ENCODE results near the gene SLC18A3.

Gene SLC18A3

DNA sequence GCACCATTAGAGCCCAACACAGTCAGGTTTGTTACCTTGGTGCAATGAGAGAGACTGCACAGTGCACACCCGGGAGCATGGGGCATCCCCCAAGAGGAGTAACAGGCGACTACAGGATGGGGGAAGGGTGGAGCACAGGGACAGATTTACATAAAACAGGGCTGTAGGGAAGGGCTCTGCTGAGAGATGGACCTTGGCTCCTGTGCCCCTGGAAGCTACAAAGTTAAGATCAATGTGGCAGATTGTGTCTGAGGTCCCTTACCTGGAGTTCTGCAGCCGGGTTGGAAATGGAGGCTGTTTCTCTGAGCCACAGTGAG is 13.7 kb upstream of the SLC18A3 start:
- Histone ChIP-seq H3K4me3 (ENCODE audit: low read length) (no peak overlapping the region), H3K36me3 (ENCODE audit: control insufficient read depth, low read length) (no peaks in the 10 kb centered on the region), H3K27me3 (ENCODE audit: control insufficient read depth, low read length) (no peaks in the 10 kb centered on the region), H3K9me3 (ENCODE audit: control insufficient read depth, insufficient read depth, low read length) (no peaks in the 10 kb centered on the region), H3K4me1 (ENCODE audit: control insufficient read depth, low read length) (no peaks in the 10 kb centered on the region), H4K20me1 (ENCODE audit: control insufficient read depth, insufficient read depth, low read depth, low read length) (no peaks in the 10 kb centered on the region), H3K79me2 (ENCODE audit: control insufficient read depth, low read length) (no peaks in the 10 kb centered on the region), H3K27ac (ENCODE audit: low read depth, low read length) (no peak overlapping the region), H3K4me2 (ENCODE audit: low read length) (no peak overlapping the region), H3K9me2 (replicated peaks; ENCODE audit: control insufficient read depth, low read length) (no peaks in the 10 kb centered on the region), H3F3A (ENCODE audit: control insufficient read depth, insufficient read depth) (no peaks in the 10 kb centered on the region)
- TF ChIP-seq EZH2phosphoT487 (IDR thresholded peaks at IDR 0.05; ENCODE audit: borderline replicate concordance, low read length): no peak
- no peak for TF ChIP-seq CTCF (IDR thresholded peaks at IDR 0.05; ENCODE audit: low read depth, low read length, poor library complexity, severe bottlenecking)

DNA sequence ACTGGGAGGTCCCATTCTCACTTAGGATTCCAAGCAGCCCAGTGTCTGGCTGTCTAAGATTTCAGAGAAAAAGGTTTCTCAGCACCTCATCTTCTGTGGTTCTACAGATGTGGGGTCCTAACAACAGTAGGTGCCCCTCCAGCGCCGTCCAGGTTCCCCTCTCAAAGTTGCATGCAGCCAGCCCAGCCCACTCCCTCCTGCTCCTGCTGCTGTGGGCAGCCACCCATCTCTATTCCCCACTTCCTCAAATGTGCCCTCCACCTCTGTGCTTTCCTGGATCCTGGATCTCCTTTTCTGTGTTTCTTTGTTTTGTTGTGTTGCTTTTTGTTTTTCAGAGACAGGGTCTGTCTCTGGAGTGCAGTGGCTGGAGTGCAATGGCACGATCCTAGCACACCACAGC is 13.3 kb upstream of the SLC18A3 start:
- H3K79me2 ChIP-seq (ENCODE audit: control insufficient read depth, low read length): no peaks in the 10 kb centered on the region
- no peak overlapping the region for H3K27ac ChIP-seq (ENCODE audit: low read depth, low read length)
- no peaks in the 10 kb centered on the region for H3F3A ChIP-seq (ENCODE audit: control insufficient read depth, insufficient read depth)
- no peak overlapping the region for H3K4me3 ChIP-seq (ENCODE audit: low read length)
- no peaks in the 10 kb centered on the region for H4K20me1 ChIP-seq (ENCODE audit: control insufficient read depth, insufficient read depth, low read depth, low read length)
- no peaks in the 10 kb centered on the region for H3K9me2 ChIP-seq (replicated peaks; ENCODE audit: control insufficient read depth, low read length)
- H3K36me3 ChIP-seq (ENCODE audit: control insufficient read depth, low read length): no peaks in the 10 kb centered on the region
- TF ChIP-seq EZH2phosphoT487 (IDR thresholded peaks at IDR 0.05; ENCODE audit: borderline replicate concordance, low read length) (no peak), CTCF (IDR thresholded peaks at IDR 0.05; ENCODE audit: low read depth, low read length, poor library complexity, severe bottlenecking) (no peak)
- no peaks in the 10 kb centered on the region for H3K27me3 ChIP-seq (ENCODE audit: control insufficient read depth, low read length)
- no peak overlapping the region for H3K4me2 ChIP-seq (ENCODE audit: low read length)
- H3K9me3 ChIP-seq (ENCODE audit: control insufficient read depth, insufficient read depth, low read length): no peaks in the 10 kb centered on the region
- H3K4me1 ChIP-seq (ENCODE audit: control insufficient read depth, low read length): no peaks in the 10 kb centered on the region

GRCh38 chr10:49597426-49598163 is 12.5 kb upstream of the SLC18A3 start:
- Histone ChIP-seq H3K27me3 (ENCODE audit: control insufficient read depth, low read length) (no peaks in the 10 kb centered on the region), H4K20me1 (ENCODE audit: control insufficient read depth, insufficient read depth, low read depth, low read length) (no peaks in the 10 kb centered on the region), H3K4me3 (ENCODE audit: low read length) (no peak overlapping the region), H3K4me1 (ENCODE audit: control insufficient read depth, low read length) (no peaks in the 10 kb centered on the region), H3F3A (ENCODE audit: control insufficient read depth, insufficient read depth) (no peaks in the 10 kb centered on the region), H3K79me2 (ENCODE audit: control insufficient read depth, low read length) (no peaks in the 10 kb centered on the region), H3K36me3 (ENCODE audit: control insufficient read depth, low read length) (no peaks in the 10 kb centered on the region), H3K9me2 (replicated peaks; ENCODE audit: control insufficient read depth, low read length) (no peaks in the 10 kb centered on the region), H3K4me2 (ENCODE audit: low read length) (no peak overlapping the region), H3K9me3 (ENCODE audit: control insufficient read depth, insufficient read depth, low read length) (no peaks in the 10 kb centered on the region), H3K27ac (ENCODE audit: low read depth, low read length) (no peak overlapping the region)
- TF ChIP-seq CTCF (IDR thresholded peaks at IDR 0.05; ENCODE audit: low read depth, low read length, poor library complexity, severe bottlenecking) (no peak), EZH2phosphoT487 (IDR thresholded peaks at IDR 0.05; ENCODE audit: borderline replicate concordance, low read length) (no peak)

Data from DOHH2 (cell line).